ENCODE data around the gene NINJ2.

NINJ2 gene

DNA sequence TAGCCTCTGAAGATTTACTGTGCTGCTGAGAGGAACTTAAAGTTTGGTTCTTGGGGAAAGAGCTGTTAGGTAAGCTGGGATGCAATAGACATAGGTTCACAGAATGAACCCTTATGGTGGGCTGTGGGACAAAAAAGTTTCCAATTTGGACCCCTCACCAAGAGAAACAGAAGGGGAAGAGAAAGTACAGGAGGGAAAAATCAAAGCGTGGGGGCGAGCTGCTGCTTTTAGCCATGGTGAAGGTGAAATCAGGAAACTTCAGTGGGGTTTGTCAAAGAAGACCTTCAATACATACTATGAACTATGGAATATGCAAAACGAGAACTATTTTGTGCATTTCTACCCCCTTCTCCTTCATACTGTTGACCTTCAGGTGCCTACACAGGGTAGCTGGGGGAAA is 10.6 kb upstream of the NINJ2 start:
- DNase-seq (ENCODE audit: low read depth in 2 of 2), result no peak

DNA sequence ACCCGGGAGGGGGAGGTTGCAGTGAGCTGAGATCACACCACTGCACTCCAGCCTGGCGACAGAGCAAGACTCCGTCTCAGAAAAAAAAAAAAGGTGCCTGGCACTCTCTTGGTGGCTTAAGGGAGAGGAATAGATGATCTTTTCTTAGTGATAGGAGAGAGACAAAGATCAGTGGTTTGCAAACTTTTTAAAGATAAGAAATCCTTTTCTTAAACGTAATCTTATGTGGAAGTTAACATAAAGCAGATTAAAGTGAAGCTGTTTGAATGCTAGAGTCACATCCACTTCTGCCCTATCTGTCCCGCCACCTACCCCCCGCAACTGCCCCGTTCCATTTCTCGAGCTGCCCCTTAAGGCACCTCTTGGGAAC is 6.3 kb upstream of the NINJ2 start:
- no peak for DNase-seq (ENCODE audit: low read depth in 2 of 2)

DNA sequence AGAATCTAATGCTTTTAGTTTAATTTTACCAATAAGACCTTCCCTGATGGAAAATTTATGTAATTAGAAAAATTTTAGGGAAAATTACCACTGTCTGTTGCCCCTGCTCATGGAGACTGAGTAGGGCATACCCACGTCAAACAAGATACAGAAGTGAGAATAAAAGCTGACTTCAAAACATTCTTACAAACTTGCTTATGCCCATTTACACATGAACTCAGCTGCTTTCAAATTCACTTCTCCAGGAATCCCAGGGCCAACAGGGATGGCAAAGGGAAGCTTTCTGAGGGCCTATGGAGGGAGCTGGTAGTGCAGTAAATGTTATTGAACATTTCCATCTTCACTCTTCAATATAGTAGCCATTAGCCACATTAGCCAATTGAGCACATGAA is 4.8 kb upstream of the NINJ2 start:
- no peak for DNase-seq (ENCODE audit: low read depth in 2 of 2)

DNA sequence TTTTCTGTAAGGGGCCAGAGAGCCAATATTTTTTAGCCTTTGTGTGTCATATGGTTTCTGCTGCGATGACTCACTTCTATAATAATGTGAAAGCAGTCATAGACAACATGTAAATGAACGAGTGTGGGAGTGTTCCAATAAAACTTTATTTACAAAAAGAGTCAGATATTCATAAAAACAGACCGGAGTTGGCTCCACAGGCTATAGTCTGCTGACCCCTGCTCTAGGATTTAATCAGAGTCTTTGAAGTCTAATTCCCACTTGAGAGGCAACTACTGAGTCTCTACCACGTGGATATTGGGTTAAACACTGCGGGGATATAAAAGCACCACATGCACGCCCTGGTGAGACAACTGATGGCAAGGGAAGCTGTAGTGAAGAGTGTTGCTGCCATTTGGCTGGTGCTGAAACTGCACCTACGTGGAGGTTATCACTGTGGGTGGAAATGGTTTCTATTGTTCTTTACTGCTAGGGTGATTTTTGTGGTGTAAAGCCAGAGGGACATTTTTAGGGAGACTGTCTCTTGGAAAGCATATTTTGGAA is 3.6 kb upstream of the NINJ2 start:
- no peak for DNase-seq (ENCODE audit: low read depth in 2 of 2)

DNA sequence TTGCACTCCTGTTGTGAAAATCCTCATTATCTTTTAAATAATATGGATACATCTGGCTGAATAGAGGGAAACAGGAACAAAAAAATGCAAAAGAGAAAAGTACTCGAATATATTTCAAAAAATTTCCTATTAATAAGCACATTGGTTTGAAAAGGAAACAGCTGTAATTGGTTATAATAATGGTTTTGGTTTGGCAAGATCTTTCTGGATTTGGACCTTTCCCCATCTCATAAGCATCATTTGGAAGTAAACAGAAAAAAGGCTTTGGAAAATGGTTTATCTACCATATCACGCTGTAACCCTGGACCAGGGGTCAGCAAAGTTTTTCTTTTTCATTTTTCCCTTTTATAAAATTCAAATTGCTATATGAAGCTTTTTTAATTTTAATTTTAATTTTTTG is 2.8 kb upstream of the NINJ2 start:
- no peak for DNase-seq (ENCODE audit: low read depth in 2 of 2)

DNA sequence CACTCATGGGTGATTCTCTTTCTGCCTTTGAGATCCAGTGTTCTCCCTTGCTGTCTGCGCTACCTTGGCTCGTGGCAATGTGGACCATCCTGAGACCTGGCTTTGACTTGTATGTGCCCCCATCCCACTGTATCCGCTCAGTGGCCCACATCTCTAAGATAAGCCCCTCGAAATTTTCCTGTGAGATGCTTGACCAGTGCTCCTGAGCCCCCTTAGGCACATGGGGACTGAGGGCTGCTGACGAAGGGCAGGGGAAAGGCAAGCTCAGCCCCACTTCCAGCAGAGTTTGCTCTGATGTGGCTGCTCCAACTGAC is 1.5 kb upstream of the NINJ2 start:
- no peak for DNase-seq (ENCODE audit: low read depth in 2 of 2)

DNA sequence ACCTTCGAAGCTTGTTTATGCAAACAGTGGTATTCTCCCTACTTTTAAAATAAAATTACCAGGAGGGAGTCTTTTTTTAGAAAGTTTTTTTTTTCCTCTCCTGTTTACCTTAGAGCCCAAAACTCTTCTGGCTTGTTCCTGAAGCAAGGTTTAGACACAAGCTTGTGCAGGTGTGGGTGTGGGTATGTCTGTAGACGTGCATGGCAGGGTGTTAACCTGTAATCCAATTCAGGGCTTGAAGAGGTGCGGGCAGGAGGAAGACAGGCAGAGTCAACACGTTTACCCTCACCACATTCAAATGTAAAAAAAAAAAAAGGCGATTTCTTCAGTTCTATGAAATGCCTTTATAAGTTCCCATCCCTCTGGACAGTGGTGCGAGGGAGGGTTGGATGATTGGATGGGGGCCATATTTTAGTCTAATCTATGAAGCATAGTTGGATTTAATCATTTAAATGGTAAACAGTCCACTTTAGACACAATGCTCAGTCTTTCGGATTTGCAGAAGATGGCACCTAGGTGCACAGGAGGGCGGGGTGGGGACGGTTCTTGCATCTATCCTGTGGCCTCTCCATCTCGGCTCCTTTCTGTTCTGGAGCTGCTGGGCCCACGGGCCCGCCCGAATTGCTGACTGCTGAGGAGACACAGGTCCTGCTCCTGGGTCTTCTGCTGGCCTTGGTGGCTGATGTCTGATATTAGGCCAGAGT is 982 bp upstream of the NINJ2 start:
- DNase-seq (ENCODE audit: low read depth in 2 of 2), result no peak

DNA sequence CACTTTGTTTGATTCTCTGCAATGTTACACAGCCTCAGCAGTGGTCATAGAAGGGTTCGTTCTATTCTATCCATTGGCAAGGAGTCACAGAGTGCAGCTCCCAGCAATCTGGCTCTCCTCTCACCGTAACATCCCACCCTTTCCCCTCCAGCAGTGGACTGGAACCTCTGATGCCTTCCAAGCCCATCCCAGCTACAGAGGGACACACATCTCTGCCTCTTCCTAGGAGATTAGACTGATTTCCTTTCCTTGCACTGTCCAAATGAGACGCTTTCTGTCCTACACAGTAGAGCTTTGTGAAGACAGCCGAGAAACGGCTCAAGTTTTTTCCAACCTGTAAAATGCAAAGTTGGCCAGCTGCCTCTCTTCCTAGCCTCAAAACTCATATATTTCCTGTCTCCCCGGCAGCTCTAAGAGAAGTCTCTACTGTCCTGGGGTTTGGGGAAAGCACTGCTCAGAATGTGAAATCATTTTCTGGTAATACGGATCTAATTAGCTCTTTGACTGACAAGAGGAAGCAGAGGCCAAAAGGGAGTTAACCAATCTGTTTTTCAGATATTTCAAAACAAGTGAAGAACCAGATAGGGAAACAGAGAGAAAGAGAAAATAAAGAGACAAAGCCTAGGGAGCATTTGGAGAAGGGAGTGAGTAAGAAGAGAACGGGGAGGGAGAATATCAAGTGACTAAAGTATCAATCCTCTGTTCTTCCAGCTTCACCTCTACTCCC is 516 bp downstream of the NINJ2 start:
- no peak for DNase-seq (ENCODE audit: low read depth in 2 of 2)

DNA sequence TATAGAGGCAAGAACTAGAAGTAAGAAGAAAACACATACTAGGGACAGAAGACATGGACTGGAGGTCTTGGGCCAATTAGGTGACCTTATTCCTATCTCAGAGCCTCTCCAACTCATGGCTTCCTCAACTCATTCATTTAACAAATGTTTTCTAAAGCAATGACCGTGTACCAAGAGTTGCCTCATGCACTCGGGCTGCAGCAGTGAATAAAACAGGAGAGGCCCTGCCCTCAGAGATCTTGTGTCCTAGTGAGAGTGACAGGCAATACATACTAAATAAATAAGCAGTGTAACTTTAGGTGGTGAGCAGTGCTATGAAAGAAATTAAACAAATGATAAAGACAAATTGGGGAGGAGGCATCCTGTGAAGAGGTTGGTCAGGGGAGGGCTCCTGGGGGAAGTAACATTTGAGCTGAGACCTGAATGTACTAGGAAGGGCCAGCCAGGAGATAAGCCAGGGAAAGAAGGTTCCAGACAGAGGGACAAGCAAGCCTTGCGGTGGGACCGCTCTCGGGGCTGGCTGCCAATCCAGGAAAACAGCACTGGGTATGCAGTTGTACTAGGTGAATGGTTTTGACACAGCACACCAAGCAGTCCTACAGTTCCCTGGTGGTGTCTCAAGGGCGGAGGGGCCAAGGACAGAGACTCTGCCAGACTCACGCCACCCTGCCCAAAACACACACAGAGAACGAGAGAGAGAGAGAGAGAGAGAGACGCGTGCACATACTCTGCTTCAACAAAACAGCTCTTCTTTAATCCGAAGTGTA is 1.3 kb downstream of the NINJ2 start:
- no peak for DNase-seq (ENCODE audit: low read depth in 2 of 2)

DNA sequence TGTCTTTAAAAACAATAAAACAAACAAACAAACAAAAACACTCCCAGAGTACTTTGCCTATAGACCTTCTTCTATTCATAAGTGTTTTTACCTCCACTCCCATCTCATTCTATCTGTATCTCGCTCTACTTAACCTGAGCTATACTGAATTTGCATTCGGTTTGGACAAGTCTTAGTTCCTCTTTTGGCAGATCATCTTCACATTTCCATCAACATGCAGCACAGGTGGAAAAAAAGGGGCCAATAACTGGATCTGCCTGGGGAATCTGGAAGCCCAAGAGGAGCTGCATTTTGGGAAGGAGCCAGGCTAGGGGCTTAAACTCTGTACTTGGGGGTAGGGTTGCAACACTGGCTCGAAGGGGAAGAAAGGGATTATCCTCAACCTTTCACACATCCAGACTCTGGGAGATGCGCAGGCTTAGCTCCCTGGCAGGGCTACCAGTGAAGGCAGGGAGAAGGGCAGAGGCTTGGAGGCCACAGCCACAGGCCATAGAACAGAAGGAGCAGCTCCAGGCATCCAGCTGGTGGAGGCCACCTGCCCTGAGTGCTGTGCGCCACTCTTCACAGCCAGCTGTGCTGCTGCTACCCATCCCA is 4.1 kb downstream of the NINJ2 start:
- DNase-seq (ENCODE audit: low read depth in 2 of 2), result no peak

DNA sequence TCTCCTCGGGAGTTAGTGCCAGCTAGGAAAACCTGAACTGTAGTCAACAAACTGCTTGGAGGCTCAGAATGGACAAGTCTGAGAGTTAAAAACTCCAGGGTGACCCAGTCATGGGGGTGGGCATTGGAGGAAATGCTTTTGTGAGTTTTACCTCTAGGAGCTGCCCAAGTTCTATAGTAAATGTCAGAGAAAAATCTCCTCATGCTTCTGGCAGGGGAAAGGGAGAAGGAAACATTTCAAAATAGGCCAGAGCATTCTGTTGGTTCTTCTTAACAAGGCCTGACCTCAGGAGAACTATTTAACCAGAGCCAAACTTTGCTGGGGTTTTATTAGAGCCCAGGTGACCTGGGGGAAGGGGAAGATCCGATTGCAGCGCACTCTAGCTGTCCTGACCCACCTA is 12.3 kb downstream of the NINJ2 start:
- DNase-seq (ENCODE audit: low read depth in 2 of 2), result no peak

DNA sequence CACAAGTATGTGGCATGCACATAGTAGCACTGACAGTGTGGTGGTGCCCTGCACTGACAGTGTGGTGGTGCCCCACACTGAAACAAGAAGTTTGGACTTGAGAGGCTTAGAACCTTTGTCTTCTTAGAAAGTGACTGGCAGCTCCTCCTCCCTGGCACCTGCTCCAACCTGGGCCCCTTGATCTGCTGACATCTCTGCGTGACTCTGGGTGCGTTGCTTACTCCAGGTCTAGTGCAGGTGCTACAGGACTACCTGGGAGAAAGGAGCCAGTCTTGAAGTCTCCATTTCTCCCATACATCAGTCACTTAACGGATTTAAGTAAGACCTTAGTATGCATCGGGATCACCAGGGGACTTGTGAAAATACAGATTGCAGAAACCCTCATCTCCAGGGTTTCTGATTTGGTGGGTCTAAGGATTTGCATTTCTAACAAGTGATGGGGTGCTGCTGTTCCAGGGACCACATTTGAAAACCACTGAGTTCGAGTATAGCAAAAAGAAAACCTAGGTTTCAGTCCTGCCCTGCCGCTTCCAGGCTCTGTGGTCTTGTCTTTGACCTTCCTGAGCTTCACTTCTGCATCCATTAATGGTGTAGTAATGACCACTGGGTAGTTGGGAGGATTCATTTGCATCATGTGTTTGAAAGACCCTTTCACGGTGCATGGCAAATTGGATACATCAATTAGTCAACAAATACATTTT is 15.7 kb downstream of the NINJ2 start:
- DNase-seq (ENCODE audit: low read depth in 2 of 2), result no peak

DNA sequence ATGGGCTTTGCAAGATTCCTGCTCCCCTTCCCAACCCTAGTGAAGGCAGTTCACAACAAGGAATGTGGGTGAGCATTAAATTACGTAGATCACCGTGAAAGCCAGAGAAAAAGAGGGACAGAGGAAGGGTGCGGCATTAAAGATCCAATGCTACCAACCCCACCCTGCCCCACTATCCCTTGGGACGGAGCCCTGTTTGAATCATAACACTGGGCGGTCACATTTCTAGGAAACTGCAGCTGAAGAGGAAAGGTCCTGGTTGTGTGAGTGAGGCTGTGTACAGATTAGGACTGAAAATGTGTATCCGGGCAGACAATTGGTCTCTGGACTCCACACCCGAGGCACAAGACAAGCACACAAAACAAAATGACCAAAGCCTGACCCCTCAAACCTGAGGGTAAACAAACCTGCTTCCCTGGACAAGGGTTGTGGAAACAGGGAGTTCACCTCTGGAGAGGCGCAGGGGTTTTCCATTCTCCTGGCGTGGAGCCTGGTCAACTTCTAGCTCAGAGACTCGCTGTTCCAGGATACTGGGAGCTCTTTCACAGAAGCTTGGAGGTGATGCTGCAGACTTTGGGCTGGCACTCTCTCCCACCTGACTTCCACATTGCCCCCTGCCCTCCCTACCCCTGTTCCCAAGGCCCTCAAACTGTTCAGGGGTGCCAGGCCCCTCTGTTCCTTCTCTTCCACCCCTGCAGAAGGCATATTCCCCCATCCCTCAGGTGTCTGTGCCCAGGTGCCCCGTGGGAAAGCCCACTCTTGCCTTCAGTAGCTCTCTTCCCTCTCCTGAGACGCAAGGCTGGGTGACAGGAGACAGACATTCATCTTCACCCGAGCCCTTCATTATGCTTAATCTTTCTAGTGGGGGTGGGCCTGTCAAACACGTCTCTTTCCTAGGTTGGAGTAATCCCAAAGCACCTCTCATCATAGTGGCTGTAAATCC is 16.5 kb downstream of the NINJ2 start:
- no peak for DNase-seq (ENCODE audit: low read depth in 2 of 2)

DNA sequence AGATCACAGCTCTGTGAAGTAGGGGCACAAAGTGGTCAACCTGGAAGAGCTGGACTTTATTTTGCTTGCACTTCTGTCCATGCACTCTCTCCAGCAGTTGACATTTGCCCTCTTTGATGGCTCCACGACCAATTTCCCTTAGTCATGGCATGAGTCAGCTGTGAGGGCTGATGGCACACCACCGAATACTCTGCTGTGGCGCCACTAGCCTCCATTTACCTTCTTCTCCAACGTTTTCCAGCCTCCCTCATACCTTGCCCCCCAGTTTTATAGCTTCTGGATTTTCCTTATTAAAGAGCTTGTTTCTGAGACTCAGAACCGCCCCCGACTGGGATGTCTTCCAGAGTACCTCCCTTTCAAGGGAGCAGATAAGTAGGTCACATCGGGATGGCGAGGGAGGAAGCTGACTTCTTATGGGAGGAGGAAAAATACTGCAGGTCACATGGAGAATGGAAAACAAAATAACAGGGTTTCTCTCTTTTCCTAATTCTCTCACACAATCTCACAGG is 17.6 kb downstream of the NINJ2 start:
- DNase-seq (ENCODE audit: low read depth in 2 of 2), result no peak

DNA sequence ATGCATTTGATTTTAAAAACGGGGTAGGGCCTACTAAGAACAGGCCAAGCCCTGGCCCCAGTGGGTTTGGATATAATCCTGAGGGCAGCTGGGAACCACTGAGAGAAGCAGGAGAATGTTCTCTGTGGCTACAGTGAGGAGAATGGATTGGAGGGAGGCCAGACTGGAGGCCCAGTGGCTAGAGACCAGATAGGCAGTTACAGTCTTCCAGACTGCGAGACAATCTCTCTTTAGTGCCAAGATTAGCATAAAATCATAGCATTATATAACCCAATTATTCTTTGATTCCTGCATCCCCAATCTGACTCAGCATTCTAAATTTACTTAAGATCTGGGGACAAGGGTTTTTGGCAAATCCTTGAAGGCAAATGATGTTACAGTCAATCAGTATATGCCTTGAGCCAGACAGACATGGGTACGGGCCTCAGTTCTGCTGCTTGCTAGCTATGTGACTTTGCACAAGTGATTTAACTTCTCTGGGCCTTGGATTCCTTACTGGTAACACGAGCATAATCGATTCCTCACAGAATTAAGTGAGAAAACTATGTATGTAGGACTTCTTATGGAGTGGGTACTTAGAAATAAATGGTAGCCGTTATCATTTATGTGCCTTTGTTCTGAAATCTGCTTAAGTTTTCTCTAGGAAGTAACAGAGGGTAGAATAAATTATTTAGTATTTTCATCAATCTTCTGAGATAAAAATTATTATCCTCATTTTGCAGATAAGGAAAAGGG is 18.3 kb downstream of the NINJ2 start:
- DNase-seq (ENCODE audit: low read depth in 2 of 2), result no peak

DNA sequence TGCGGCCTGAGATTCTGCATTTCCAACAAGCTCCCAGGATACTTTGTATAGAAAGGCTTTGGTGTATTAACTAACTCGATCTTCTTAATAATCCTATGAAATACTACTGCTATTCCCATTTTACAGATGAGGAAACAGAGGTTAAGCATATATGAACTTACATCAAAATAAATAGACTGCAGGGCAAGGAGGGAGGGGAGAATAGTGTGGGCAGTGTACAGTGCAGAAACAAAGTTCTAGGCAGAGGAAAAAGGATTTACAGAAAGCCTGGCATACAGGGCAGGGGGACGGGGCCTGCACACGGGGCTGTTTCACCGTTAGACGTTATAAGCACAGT is 19.0 kb downstream of the NINJ2 start:
- DNase-seq (ENCODE audit: low read depth in 2 of 2), result no peak

DNA sequence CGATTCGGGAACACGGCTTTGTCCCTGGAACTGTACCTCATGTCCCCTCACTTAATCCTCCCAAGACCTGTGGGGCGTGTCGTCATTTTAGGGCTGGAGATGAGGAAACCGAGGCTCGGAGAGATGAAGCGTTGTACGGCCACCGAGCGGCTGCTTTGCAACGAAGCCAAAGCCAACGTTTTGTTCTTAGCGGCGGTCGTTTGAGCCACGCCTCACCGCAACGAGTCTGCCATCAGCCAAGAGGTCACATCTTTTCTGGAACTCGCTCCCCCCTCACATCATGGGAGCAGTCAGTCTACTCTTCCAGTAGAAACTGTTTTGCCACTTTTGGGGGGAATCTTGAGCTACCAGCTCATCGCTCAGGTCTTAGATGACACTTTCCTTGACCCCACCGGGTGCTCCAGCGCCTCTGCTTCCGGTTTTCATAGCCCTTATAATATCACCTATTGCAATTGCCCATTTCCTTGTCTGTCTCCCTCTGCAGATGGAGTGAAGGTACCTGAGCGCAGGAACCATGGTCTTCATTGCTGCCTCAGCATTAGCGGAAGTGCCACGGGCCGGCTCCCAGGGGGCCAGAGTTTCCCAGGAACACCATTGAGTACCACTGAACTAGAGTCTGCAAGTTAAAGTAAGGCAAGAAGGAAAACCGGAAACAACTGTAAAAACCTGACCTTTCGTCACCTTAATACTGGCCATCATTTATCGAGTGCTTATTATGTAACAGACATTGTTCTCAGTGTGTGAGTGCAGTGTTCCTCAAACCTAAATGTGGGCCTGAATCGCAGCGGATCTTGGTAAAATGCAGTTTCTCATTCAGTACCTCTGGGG is 19.6 kb downstream of the NINJ2 start:
- DNase-seq (ENCODE audit: low read depth in 2 of 2), result no peak

DNA sequence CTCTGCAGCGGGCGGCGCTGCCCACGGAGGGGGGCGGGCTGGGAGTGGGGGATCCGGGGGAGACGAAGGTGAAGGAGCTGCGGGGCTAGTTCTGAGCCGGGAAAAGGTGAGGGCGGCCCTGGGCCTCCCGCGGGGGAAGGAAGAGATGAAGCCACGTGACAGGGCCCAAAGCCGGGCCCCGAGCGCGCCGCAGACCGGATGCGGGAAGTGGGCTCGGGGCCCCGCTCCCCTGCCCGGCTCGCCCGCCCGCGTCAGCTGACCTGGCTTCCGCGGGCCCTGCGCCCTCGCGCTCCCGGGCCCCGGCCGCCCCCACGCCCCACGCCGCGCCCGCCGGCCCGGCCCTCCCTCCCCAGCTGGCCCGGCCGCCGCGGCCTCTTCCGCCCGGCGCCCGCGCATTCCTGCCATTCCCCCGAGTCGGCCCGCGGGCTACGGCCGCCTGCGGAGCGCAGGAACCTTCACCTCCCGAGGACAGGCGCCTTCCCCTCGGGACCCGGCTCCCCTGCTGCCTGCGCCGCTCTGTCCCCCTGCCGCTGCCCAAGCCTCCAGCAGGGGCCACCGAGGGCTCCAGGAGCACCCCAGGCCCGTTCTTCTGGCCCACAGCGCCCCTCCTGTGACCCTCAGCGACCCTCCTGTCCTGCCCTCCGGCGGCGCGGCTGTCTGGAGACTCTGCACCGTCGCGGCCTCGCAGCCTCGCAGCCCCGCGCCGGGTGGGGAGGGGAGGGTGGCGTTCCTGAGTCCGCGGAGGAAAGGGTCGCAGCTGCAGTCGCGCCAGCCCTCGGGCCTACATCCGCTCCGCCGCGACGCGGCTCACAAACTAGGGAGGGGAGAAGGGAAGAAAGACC is 20.4 kb downstream of the NINJ2 start:
- peak in 1 of 2 donors; percentile 36 for DNase-seq (ENCODE audit: low read depth in 2 of 2)

All from stimulated activated CD4-positive, alpha-beta T cell treated with anti-CD3 and anti-CD28 coated beads, Interleukin-1b, Interleukin-23, amount 100 ng/mL, for 1 hour (primary cell).